ENCODE data around the gene HEG1. TPM values are rescaled to one million over a fixed set of nuclear protein-coding genes. Genes with fewer than 3 reads are reported as not detected.

HEG1 gene
- total and polyA plus RNA-seq, 2 of the 4 experiments (the other 2 are of a cell fraction): 25.6 to 43.4 TPM

DNA sequence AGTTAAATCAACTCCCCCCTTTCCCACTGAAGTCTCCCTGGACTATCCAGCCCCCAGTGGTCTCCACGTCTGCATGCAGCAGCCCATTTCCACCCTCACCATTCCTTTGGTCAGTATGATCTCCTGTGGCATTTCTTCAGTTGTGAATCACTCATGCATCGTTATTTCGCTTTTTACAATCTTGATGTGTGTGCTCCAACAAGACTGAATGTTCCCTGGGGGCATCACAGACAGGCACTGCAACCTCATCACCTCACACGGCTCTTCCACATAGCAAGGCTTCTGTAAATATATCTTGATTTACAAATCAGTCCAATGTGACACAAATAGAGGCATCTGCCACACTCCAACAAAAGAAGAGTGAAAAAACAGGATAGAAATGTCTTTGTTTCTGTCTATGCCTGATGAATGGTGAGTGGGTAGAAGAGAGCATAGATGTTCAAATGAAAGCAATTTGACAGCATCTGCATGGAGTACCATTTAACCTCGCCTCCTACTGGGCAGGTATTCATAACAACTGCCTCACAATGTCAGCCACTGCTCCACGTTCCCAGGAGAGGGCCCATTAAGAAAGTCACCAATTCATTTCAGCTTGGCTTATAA, 5.2 kb downstream of the HEG1 start:
- Histone ChIP-seq H2BK5ac (ENCODE audit: low read depth, low read length, poor library complexity, severe bottlenecking) (no peak overlapping the region), H4K5ac (ENCODE audit: low read depth, low read length) (no peak overlapping the region), H3K14ac (replicated peaks; ENCODE audit: low read depth, low read length) (peak overlapping the region; percentile 68; the same call in 1 of the 2 replicates), H3K9me1 (ENCODE audit: insufficient read depth, low read length) (peaks cover 44% of the 10 kb centered on the region), H2BK15ac (ENCODE audit: low read depth, low read length) (no peak overlapping the region; the same call in 2 of the 3 replicates), H3K36me3 (ENCODE audit: control insufficient read depth, insufficient read depth, low read length) (peaks cover 36% of the 10 kb centered on the region), H3K4me1 (ENCODE audit: control insufficient read depth, insufficient read depth, low read length) (peaks cover 27% of the 10 kb centered on the region), H2BK120ac (ENCODE audit: low read depth, low read length) (no peak overlapping the region), H3K18ac (ENCODE audit: low read depth, low read length) (no peak overlapping the region), H3K9ac (ENCODE audit: low read depth, low read length) (no peak overlapping the region), H3K23ac (ENCODE audit: low read depth, low read length) (no peak overlapping the region), H3K9me3 (ENCODE audit: control insufficient read depth, insufficient read depth, low read length) (no peaks in the 10 kb centered on the region), H4K8ac (ENCODE audit: low read depth in 2 of 2, low read length in 2 of 2) (no peak overlapping the region), H2AK9ac (replicated peaks; ENCODE audit: low read depth, low read length, poor library complexity) (no peak overlapping the region), H3K27ac (ENCODE audit: insufficient read depth, low read length) (no peak overlapping the region), H2AK5ac (ENCODE audit: low read depth, low read length) (peak overlapping the region; percentile 35; the same call in 1 of the 2 replicates), H2AFZ (replicated peaks; ENCODE audit: low read length, poor library complexity) (no peak overlapping the region), H3K4me2 (ENCODE audit: low read depth, low read length) (no peak overlapping the region), H2BK20ac (ENCODE audit: low read depth, low read length) (no peak overlapping the region), H3K56ac (ENCODE audit: extremely low read depth, insufficient read depth, low read length) (no peak overlapping the region), H3K4me3 (ENCODE audit: insufficient read depth, low read depth, low read length) (no peak overlapping the region), H4K91ac (ENCODE audit: insufficient read depth, low read depth, low read length) (no peak overlapping the region), H4K20me1 (ENCODE audit: insufficient read depth, low read length) (peaks cover 80% of the 10 kb centered on the region), H3K79me1 (ENCODE audit: low read depth in 1 of 2, low read length in 2 of 2) (peaks cover 46 to 87% of the 10 kb centered on the region in 2 experiments), H3K4ac (ENCODE audit: low read depth, low read length) (no peak overlapping the region), H3K27me3 (ENCODE audit: control insufficient read depth, insufficient read depth, low read length) (no peaks in the 10 kb centered on the region)
- intact Hi-C loops (cut with micrococcal nuclease): loop anchor here (5.0 kb wide), 3 partner anchors 77 to 537 kb away; no protein-coding TSS in a partner anchor
- in situ Hi-C loops (cut with MboI; ENCODE audit: low sequenced_read_pairs): no loop called here
- DNase-seq (no peak), ATAC-seq (ENCODE audit: low read depth) (no peak)
- dilution Hi-C loops (cut with HindIII; ENCODE audit: low sequenced_read_pairs, unreplicated experiment): no loop called here
- CTCF ChIA-PET: no interaction called here
- BruUV-seq (replicated peaks): no TSS peak
- TF ChIP-seq MAFK (IDR thresholded peaks at IDR 0.05; ENCODE audit: low read depth, low read length): no peak
- no CpG with 5 or more reads among the region's 6 CpGs for WGBS, 2 experiments (ENCODE audit: extremely low coverage in 2 of 2, insufficient read length in 1 of 2)
- POLR2A ChIA-PET (ENCODE audit: unreplicated experiment): no interaction called here
